OCI-LY1 (cell line): ENCODE data around the gene ACYP2.

Source experiments
- H2AFZ ChIP-seq: fragments of 200-600 bp; sonication (generic), shearing (Covaris generic); 2 replicates; pipeline ENCODE4 v1.6.0; 2014; ENCODE audit warnings: antibody characterized with exemption, mild to moderate bottlenecking, low read length
- H3F3A ChIP-seq: fragments of 200-600 bp; sonication (generic), shearing (Covaris generic); 2 replicates; pipeline ENCODE4 v1.6.0; 2014; ENCODE audit warnings: mild to moderate bottlenecking, antibody characterized with exemption, low read length, moderate library complexity; ENCODE audit not compliant: insufficient read depth
- H3K27ac ChIP-seq: fragments of 200-600 bp; sonication (generic); 2 replicates; pipeline ENCODE4 v1.5.1; 2014; ENCODE audit warnings: low read length, mixed run types, mild to moderate bottlenecking, low read depth; ENCODE audit not compliant: poor library complexity, severe bottlenecking
- H3K27me3 ChIP-seq: fragments of 200-600 bp; sonication (generic); 2 replicates; pipeline ENCODE4 v1.6.0; 2014; ENCODE audit warnings: antibody characterized with exemption, mild to moderate bottlenecking, low read length, moderate library complexity; ENCODE audit not compliant: insufficient read depth
- H3K36me3 ChIP-seq: fragments of 200-600 bp; sonication (generic); 2 replicates; pipeline ENCODE4 v1.6.1; 2014; ENCODE audit warnings: mild to moderate bottlenecking, antibody characterized with exemption, low read length, moderate library complexity, mixed read lengths; ENCODE audit not compliant: insufficient read depth
- H3K4me1 ChIP-seq: fragments of 200-600 bp; sonication (generic); 2 replicates; pipeline ENCODE4 v1.5.1; 2014; ENCODE audit warnings: mild to moderate bottlenecking, low read length, moderate library complexity; ENCODE audit not compliant: insufficient read depth, severe bottlenecking
- H3K4me2 ChIP-seq: fragments of 200-600 bp; sonication (generic), shearing (Covaris generic); 2 replicates; pipeline ENCODE4 v1.6.1; 2014; ENCODE audit warnings: low read length
- H3K4me3 ChIP-seq: fragments of 200-600 bp; sonication (generic); 2 replicates; pipeline ENCODE4 v1.5.1; 2014; ENCODE audit warnings: low read length, low read depth, mild to moderate bottlenecking, mixed read lengths; ENCODE audit not compliant: poor library complexity, severe bottlenecking
- H3K79me2 ChIP-seq: fragments of 200-600 bp; shearing (Covaris generic); 2 replicates; pipeline ENCODE4 v1.6.1; 2016; ENCODE audit warnings: mixed run types, low read length, mixed read lengths; ENCODE audit not compliant: insufficient read depth
- H3K9ac ChIP-seq: fragments of 200-600 bp; sonication (generic), shearing (Covaris generic); 2 replicates; pipeline ENCODE4 v1.6.1; 2014; ENCODE audit warnings: mild to moderate bottlenecking, low read length, mixed read lengths
- H3K9me2 ChIP-seq: fragments of 200-600 bp; sonication (generic), shearing (Covaris generic); 2 replicates; pipeline ENCODE4 v1.6.1; 2014; ENCODE audit warnings: low read depth, mild to moderate bottlenecking, low read length, mixed read lengths
- H3K9me3 ChIP-seq: fragments of 200-600 bp; shearing (Covaris generic); 2 replicates; pipeline ENCODE4 v1.6.1; 2014; ENCODE audit warnings: low read length, mixed read lengths
- H4K20me1 ChIP-seq: fragments of 200-600 bp; sonication (generic), shearing (Covaris generic); 2 replicates; pipeline ENCODE4 v1.6.0; 2016; ENCODE audit warnings: mild to moderate bottlenecking, low read length; ENCODE audit not compliant: insufficient read depth
- CTCF ChIP-seq: fragments of 200-600 bp; sonication (generic), shearing (Covaris generic); IDR thresholded peaks from 2 replicates; pipeline ENCODE4 v1.5.1; 2017; ENCODE audit warnings: mild to moderate bottlenecking, antibody characterized with exemption, low read length, moderate library complexity, mixed read lengths
- EZH2 ChIP-seq: fragments of 200-600 bp; sonication (generic), shearing (Covaris generic); IDR thresholded peaks from 2 replicates; pipeline ENCODE4 v1.8.0; 2017; ENCODE audit warnings: borderline replicate concordance, mixed run types, mild to moderate bottlenecking, antibody characterized with exemption, low read length, moderate library complexity, mixed read lengths

The ACYP2 gene

GRCh38 chr2:54308782-54309181 is 193.4 kb downstream of the ACYP2 start:
- Histone ChIP-seq H3K9ac (no peak overlapping the region), H3K36me3 (no peaks in the 10 kb centered on the region), H3K4me1 (no peaks in the 10 kb centered on the region), H3K9me3 (no peaks in the 10 kb centered on the region), H3K4me2 (no peak overlapping the region), H3F3A (no peaks in the 10 kb centered on the region), H3K4me3 (no peak overlapping the region), H3K79me2 (no peaks in the 10 kb centered on the region), H3K27me3 (no peaks in the 10 kb centered on the region), H2AFZ (no peak overlapping the region), H4K20me1 (no peaks in the 10 kb centered on the region), H3K27ac (no peak overlapping the region), H3K9me2 (no peaks in the 10 kb centered on the region)
- no peak for TF ChIP-seq CTCF
- TF ChIP-seq EZH2, result no peak

- Histone ChIP-seq H3F3A (no peaks in the 10 kb centered on the region), H3K79me2 (no peaks in the 10 kb centered on the region), H3K4me3 (no peak overlapping the region), H4K20me1 (no peaks in the 10 kb centered on the region), H3K9me3 (no peaks in the 10 kb centered on the region), H3K27ac (no peak overlapping the region), H3K27me3 (no peaks in the 10 kb centered on the region), H3K36me3 (no peaks in the 10 kb centered on the region), H3K9ac (no peak overlapping the region), H3K4me1 (no peaks in the 10 kb centered on the region), H2AFZ (no peak overlapping the region), H3K4me2 (no peak overlapping the region), H3K9me2 (no peaks in the 10 kb centered on the region)
- TF ChIP-seq EZH2, result no peak
- no peak for TF ChIP-seq CTCF
Observed at GRCh38 chr2:54310311-54310710, 194.9 kb downstream of the ACYP2 start.

GRCh38 chr2:54310961-54311360 is 195.5 kb downstream of the ACYP2 start:
- H3K27me3 ChIP-seq, result no peaks in the 10 kb centered on the region
- H3K79me2 ChIP-seq, result no peaks in the 10 kb centered on the region
- H3K27ac ChIP-seq, result no peak overlapping the region
- no peaks in the 10 kb centered on the region for H3K9me2 ChIP-seq
- no peak overlapping the region for H3K4me3 ChIP-seq
- H3K9ac ChIP-seq, result no peak overlapping the region
- no peak overlapping the region for H2AFZ ChIP-seq
- no peaks in the 10 kb centered on the region for H3K4me1 ChIP-seq
- H3F3A ChIP-seq, result no peaks in the 10 kb centered on the region
- no peak overlapping the region for H3K4me2 ChIP-seq
- TF ChIP-seq CTCF (no peak), EZH2 (no peak)
- H3K9me3 ChIP-seq, result no peaks in the 10 kb centered on the region
- no peaks in the 10 kb centered on the region for H3K36me3 ChIP-seq
- no peaks in the 10 kb centered on the region for H4K20me1 ChIP-seq
